Measurements from ENCODE around the gene MOB3A. TPM values are rescaled to one million over a fixed set of nuclear protein-coding genes. Genes with fewer than 3 reads are reported as not detected.

MOB3A gene
- total and polyA plus RNA-seq, 9 of the 15 experiments (the other 6 are each of a cell fraction or from before 2014, with no cell fraction given), result 1.1 to 24.1 (median 6.0) TPM

- no peak for TF ChIP-seq RNF219 (CRISPR knock-in tag; IDR thresholded peaks at IDR 0.05)
- TF ChIP-seq MTF1 (CRISPR knock-in tag; IDR thresholded peaks at IDR 0.05; ENCODE audit: borderline replicate concordance), result 0 out of 2 replicates have a peak, but pooled peaks have one; percentile 27
- TF ChIP-seq HDGF (IDR thresholded peaks at IDR 0.05), result no peak
- no peak for TF ChIP-seq ZNF445 (CRISPR knock-in tag; IDR thresholded peaks at IDR 0.05; ENCODE audit: low read depth)
- peak; percentile 44; the same call in 1 of the 2 replicates for TF ChIP-seq ELF1 (tag; IDR thresholded peaks at IDR 0.05)
- no peak for TF ChIP-seq ELK3 (CRISPR knock-in tag; IDR thresholded peaks at IDR 0.05)
- 0 out of 2 replicates have a peak, but pooled peaks have one; percentile 10 for TF ChIP-seq PHTF2 (CRISPR knock-in tag; IDR thresholded peaks at IDR 0.05)
- no peak for TF ChIP-seq ASH1L (IDR thresholded peaks at IDR 0.05; ENCODE audit: borderline replicate concordance, low read depth, partially characterized antibody)
- peak; percentile 56 for TF ChIP-seq TARDBP (IDR thresholded peaks at IDR 0.05)
- no peak for TF ChIP-seq ZNF3 (CRISPR knock-in tag; IDR thresholded peaks at IDR 0.05)
- TF ChIP-seq, protein P1, sequence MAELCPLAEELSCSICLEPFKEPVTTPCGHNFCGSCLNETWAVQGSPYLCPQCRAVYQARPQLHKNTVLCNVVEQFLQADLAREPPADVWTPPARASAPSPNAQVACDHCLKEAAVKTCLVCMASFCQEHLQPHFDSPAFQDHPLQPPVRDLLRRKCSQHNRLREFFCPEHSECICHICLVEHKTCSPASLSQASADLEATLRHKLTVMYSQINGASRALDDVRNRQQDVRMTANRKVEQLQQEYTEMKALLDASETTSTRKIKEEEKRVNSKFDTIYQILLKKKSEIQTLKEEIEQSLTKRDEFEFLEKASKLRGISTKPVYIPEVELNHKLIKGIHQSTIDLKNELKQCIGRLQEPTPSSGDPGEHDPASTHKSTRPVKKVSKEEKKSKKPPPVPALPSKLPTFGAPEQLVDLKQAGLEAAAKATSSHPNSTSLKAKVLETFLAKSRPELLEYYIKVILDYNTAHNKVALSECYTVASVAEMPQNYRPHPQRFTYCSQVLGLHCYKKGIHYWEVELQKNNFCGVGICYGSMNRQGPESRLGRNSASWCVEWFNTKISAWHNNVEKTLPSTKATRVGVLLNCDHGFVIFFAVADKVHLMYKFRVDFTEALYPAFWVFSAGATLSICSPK (IDR thresholded peaks at IDR 0.05; ENCODE audit: borderline replicate concordance), result no peak
- peak; percentile 92 for TF ChIP-seq SREBF1 (IDR thresholded peaks at IDR 0.05; ENCODE audit: borderline replicate concordance, low read depth, low read length)
- TF ChIP-seq ZEB2 (IDR thresholded peaks at IDR 0.05), result peak; percentile 81; the same call in 1 of the 2 replicates
- peak; percentile 90 for TF ChIP-seq ZBTB17 (CRISPR knock-in tag; IDR thresholded peaks at IDR 0.05)
- no peak for TF ChIP-seq TEAD4 (IDR thresholded peaks at IDR 0.05; ENCODE audit: low read length)
- no peak for TF ChIP-seq TEAD4 (CRISPR knock-in tag; IDR thresholded peaks at IDR 0.05; ENCODE audit: borderline replicate concordance)
- no peak for TF ChIP-seq FOXM1 (IDR thresholded peaks at IDR 0.05; ENCODE audit: low read depth)
- TF ChIP-seq FOXM1 (CRISPR knock-in tag; IDR thresholded peaks at IDR 0.05; ENCODE audit: low read depth), result peak; percentile 81; the same call in 1 of the 2 replicates
- TF ChIP-seq RBM25 (IDR thresholded peaks at IDR 0.05; ENCODE audit: low read depth, low read length, severe bottlenecking), result no peak
- TF ChIP-seq ZNF384 (IDR thresholded peaks at IDR 0.05; ENCODE audit: low read depth, low read length), result no peak
- TF ChIP-seq, protein P2, sequence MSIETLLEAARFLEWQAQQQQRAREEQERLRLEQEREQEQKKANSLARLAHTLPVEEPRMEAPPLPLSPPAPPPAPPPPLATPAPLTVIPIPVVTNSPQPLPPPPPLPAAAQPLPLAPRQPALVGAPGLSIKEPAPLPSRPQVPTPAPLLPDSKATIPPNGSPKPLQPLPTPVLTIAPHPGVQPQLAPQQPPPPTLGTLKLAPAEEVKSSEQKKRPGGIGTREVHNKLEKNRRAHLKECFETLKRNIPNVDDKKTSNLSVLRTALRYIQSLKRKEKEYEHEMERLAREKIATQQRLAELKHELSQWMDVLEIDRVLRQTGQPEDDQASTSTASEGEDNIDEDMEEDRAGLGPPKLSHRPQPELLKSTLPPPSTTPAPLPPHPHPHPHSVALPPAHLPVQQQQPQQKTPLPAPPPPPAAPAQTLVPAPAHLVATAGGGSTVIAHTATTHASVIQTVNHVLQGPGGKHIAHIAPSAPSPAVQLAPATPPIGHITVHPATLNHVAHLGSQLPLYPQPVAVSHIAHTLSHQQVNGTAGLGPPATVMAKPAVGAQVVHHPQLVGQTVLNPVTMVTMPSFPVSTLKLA (conservative IDR thresholded peaks at IDR 0.05), result peak; percentile 78 to 85
Observed at GRCh38 chr19:2059422-2060201, 36.5 kb downstream of the MOB3A start (continued).

All from K562 (cell line).